Measurements from ENCODE around the gene FHL1. TPM values are rescaled to one million over a fixed set of nuclear protein-coding genes. Genes with fewer than 3 reads are reported as not detected.
A peak's percentile ranks its signal among the peaks of the same experiment; 100 is the strongest.

The FHL1 gene
- total RNA-seq, 1 donor from 2014 or later, result 1,867 TPM

- no peaks in the 10 kb centered on the region for H3K9me3 ChIP-seq (replicated peaks)
- DNase-seq, result no peak
- no peak for TF ChIP-seq CTCF (IDR thresholded peaks at IDR 0.05; ENCODE audit: borderline replicate concordance)
- H3K4me1 ChIP-seq, result peaks cover 20% of the 10 kb centered on the region
- no peak overlapping the region for H3K4me3 ChIP-seq
- intact Hi-C loops (cut with micrococcal nuclease), result no loop called here
- peak overlapping the region; percentile 68 for H3K27ac ChIP-seq (replicated peaks)
- H3K27me3 ChIP-seq (ENCODE audit: low read depth), result no peaks in the 10 kb centered on the region
- no peaks in the 10 kb centered on the region for H3K36me3 ChIP-seq
Measured at GRCh38 chrX:136258951-136259350, 111.6 kb downstream of the FHL1 start.

GRCh38 chrX:136259543-136259942 lies 112.2 kb downstream of the FHL1 start:
- intact Hi-C loops (cut with micrococcal nuclease), result no loop called here
- H3K4me1 ChIP-seq, result peaks cover 20% of the 10 kb centered on the region
- H3K9me3 ChIP-seq (replicated peaks), result no peaks in the 10 kb centered on the region
- peak overlapping the region; percentile 68 for H3K27ac ChIP-seq (replicated peaks)
- H3K4me3 ChIP-seq, result no peak overlapping the region
- H3K27me3 ChIP-seq (ENCODE audit: low read depth), result no peaks in the 10 kb centered on the region
- no peak for DNase-seq
- no peak for TF ChIP-seq CTCF (IDR thresholded peaks at IDR 0.05; ENCODE audit: borderline replicate concordance)
- no peaks in the 10 kb centered on the region for H3K36me3 ChIP-seq

- no peak for TF ChIP-seq CTCF (IDR thresholded peaks at IDR 0.05; ENCODE audit: borderline replicate concordance)
- Histone ChIP-seq H3K27ac (replicated peaks) (peak overlapping the region; percentile 68), H3K4me3 (no peak overlapping the region), H3K9me3 (replicated peaks) (no peaks in the 10 kb centered on the region), H3K27me3 (ENCODE audit: low read depth) (no peaks in the 10 kb centered on the region), H3K36me3 (no peaks in the 10 kb centered on the region), H3K4me1 (peaks cover 20% of the 10 kb centered on the region)
- no peak for DNase-seq
- intact Hi-C loops (cut with micrococcal nuclease), result no loop called here
Measured at GRCh38 chrX:136260776-136261175, 113.4 kb downstream of the FHL1 start.

Other genes starting within 250 kb of the FHL1 start
- 25.3 TPM for gene MMGT1, start 173.5 kb upstream of the FHL1 start, total RNA-seq
- 15.6 TPM for gene SLC9A6, start 162.1 kb upstream of the FHL1 start, total RNA-seq
- gene MAP7D3, start 103.9 kb downstream of the FHL1 start, total RNA-seq, result 13.8 TPM
- gene ADGRG4, start 153.4 kb downstream of the FHL1 start, total RNA-seq, result not detected